A673 (cell line): ENCODE data around the gene KRT72. TPM values are rescaled to one million over a fixed set of nuclear protein-coding genes. Genes with fewer than 3 reads are reported as not detected.

ENCODE experiments used
- BruUV-seq: library from RNA; stranded (reverse); fragments of 400-500 nt; replicated peaks from 2 replicates; lab custom pipeline; 2021; lab: Mats Ljungman, UMichigan
- CTCF ChIA-PET: fragments of 300-600 bp; sonication (Branson Sonifier 250); formaldehyde crosslinking; loops from one replicate; lab custom pipeline; 2022; ENCODE audit warnings: antibody characterized with exemption; lab: Charles Lee
- POLR2A ChIA-PET: fragments of 300-600 bp; sonication (Branson Sonifier 250); formaldehyde crosslinking; loops from one replicate; lab custom pipeline; 2022; ENCODE audit warnings: antibody characterized with exemption; ENCODE audit not compliant: low non-redundant PET; lab: Charles Lee
- DNase-seq: peaks from one replicate; pipeline ENCODE4 v3.0.0-alpha.2; 2015; ENCODE audit warnings: low spot score
- H3K27ac ChIP-seq: fragments of 200-600 bp; sonication (generic); 2 replicates; pipeline ENCODE4 v1.5.1; 2016; ENCODE audit warnings: mixed run types, low read depth, mild to moderate bottlenecking, mixed read lengths, antibody characterized with exemption, low read length; ENCODE audit not compliant: poor library complexity, severe bottlenecking
- H3K27me3 ChIP-seq: fragments of 200-600 bp; sonication (generic); replicated peaks from 2 replicates; pipeline ENCODE4 v1.6.1; 2017; ENCODE audit warnings: mixed run types, low read depth, mild to moderate bottlenecking, mixed read lengths, antibody characterized with exemption, low read length; ENCODE audit not compliant: insufficient read depth, poor library complexity
- H3K36me3 ChIP-seq: fragments of 200-600 bp; sonication (generic); 2 replicates; pipeline ENCODE4 v1.6.1; 2016; ENCODE audit warnings: mixed run types, mild to moderate bottlenecking, mixed read lengths, antibody characterized with exemption, low read length; ENCODE audit not compliant: insufficient read depth, poor library complexity, severe bottlenecking
- H3K4me1 ChIP-seq: fragments of 200-600 bp; sonication (generic); 2 replicates; pipeline ENCODE4 v1.6.1; 2017; ENCODE audit warnings: mixed run types, mild to moderate bottlenecking, mixed read lengths, antibody characterized with exemption, low read length; ENCODE audit not compliant: insufficient read depth, poor library complexity, severe bottlenecking
- H3K4me3 ChIP-seq: fragments of 200-600 bp; sonication (generic); 2 replicates; pipeline ENCODE4 v1.5.1; 2016; ENCODE audit warnings: low read depth, mixed run types, mild to moderate bottlenecking, mixed read lengths, low read length; ENCODE audit not compliant: poor library complexity, severe bottlenecking
- H3K9me3 ChIP-seq: fragments of 200-600 bp; sonication (generic); 2 replicates; pipeline ENCODE4 v1.6.1; 2016; ENCODE audit warnings: mixed run types, low read depth, mild to moderate bottlenecking, mixed read lengths, antibody characterized with exemption, low read length; ENCODE audit not compliant: poor library complexity, severe bottlenecking
- EZH2 ChIP-seq: fragments of 200-600 bp; sonication (generic); IDR thresholded peaks from 2 replicates; pipeline ENCODE4 v1.6.1; 2017; ENCODE audit warnings: borderline replicate concordance, low read depth, mild to moderate bottlenecking, mixed read lengths, antibody characterized with exemption, low read length; ENCODE audit not compliant: poor library complexity, severe bottlenecking
- intact Hi-C: fragments of 100-400 bp; cut with micrococcal nuclease; formaldehyde crosslinking; loops from one replicate; pipeline ENCODE4 v1.10.0; 2022; ENCODE audit not compliant: unreplicated experiment
- total RNA-seq: library from RNA; stranded (reverse); gene quantifications from 2 replicates; pipeline ENCODE4 v1.2.3, GENCODE V29; 2021
- TF ChIP-seq, protein P1 (sequence below): fragments of 300-800, 200-600 bp; sonication (generic); conservative IDR thresholded peaks from 2 replicates; pipeline ENCODE4 v1.5.1; 2017; ENCODE audit warnings: low read depth, mild to moderate bottlenecking, antibody characterized with exemption, low read length, moderate library complexity, mixed read lengths

KRT72 gene
- total RNA-seq, 1 experiment from 2014 or later = not detected

- no peak within 1 kb of the TSS for H3K4me3 ChIP-seq
- peaks cover 10% of the 10 kb centered on the region for H3K4me1 ChIP-seq
- CTCF ChIA-PET = no interaction called here
- no peak for TF ChIP-seq EZH2
- TF ChIP-seq, protein P1, sequence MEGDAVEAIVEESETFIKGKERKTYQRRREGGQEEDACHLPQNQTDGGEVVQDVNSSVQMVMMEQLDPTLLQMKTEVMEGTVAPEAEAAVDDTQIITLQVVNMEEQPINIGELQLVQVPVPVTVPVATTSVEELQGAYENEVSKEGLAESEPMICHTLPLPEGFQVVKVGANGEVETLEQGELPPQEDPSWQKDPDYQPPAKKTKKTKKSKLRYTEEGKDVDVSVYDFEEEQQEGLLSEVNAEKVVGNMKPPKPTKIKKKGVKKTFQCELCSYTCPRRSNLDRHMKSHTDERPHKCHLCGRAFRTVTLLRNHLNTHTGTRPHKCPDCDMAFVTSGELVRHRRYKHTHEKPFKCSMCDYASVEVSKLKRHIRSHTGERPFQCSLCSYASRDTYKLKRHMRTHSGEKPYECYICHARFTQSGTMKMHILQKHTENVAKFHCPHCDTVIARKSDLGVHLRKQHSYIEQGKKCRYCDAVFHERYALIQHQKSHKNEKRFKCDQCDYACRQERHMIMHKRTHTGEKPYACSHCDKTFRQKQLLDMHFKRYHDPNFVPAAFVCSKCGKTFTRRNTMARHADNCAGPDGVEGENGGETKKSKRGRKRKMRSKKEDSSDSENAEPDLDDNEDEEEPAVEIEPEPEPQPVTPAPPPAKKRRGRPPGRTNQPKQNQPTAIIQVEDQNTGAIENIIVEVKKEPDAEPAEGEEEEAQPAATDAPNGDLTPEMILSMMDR = no peak
- H3K27me3 ChIP-seq = no peaks in the 10 kb centered on the region
- POLR2A ChIA-PET = no interaction called here
- no peaks in the 10 kb centered on the region for H3K36me3 ChIP-seq
- DNase-seq = no peak
- H3K27ac ChIP-seq = no peak within 1 kb of the TSS
- no TSS peak for BruUV-seq
- H3K9me3 ChIP-seq = no peaks in the 10 kb centered on the region
- intact Hi-C loops = no loop called here
These were observed 17.0 kb upstream of the KRT72 start, which contains the start of gene KRT73 for GRCh38 chr12:52618216-52618615. Gene KRT73 (minus strand): TSS chr12:52618559. CDS start chr12:52618524, 35 bp downstream.

DNA sequence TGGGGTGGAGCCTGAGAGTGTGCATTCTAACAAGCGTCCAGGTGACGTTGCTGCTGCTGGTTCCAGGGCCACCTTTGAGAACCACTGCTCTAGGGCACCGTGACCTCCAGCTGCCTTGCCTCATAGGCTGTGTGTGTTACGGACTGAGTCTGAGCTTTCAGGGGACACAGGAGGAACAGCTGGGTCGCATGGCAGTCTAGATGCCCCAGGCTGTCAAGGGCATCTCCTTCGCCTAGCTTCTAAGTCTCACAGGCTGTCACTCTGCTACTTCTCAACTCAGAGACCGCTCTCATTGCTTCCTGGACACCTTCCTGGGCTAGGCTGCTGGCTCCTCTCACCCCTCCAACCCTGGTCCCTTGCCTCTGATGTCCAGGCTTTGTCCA, 16.1 kb upstream of the KRT72 start:
- POLR2A ChIA-PET = no interaction called here
- H3K9me3 ChIP-seq = no peaks in the 10 kb centered on the region
- intact Hi-C loops = no loop called here
- H3K4me3 ChIP-seq = no peak overlapping the region
- no peak for DNase-seq
- peaks cover 10% of the 10 kb centered on the region for H3K4me1 ChIP-seq
- CTCF ChIA-PET = no interaction called here
- no TSS peak for BruUV-seq
- H3K36me3 ChIP-seq = no peaks in the 10 kb centered on the region
- TF ChIP-seq EZH2 = no peak
- TF ChIP-seq, protein P1 = no peak
- H3K27ac ChIP-seq = no peak overlapping the region
- no peaks in the 10 kb centered on the region for H3K27me3 ChIP-seq

DNA sequence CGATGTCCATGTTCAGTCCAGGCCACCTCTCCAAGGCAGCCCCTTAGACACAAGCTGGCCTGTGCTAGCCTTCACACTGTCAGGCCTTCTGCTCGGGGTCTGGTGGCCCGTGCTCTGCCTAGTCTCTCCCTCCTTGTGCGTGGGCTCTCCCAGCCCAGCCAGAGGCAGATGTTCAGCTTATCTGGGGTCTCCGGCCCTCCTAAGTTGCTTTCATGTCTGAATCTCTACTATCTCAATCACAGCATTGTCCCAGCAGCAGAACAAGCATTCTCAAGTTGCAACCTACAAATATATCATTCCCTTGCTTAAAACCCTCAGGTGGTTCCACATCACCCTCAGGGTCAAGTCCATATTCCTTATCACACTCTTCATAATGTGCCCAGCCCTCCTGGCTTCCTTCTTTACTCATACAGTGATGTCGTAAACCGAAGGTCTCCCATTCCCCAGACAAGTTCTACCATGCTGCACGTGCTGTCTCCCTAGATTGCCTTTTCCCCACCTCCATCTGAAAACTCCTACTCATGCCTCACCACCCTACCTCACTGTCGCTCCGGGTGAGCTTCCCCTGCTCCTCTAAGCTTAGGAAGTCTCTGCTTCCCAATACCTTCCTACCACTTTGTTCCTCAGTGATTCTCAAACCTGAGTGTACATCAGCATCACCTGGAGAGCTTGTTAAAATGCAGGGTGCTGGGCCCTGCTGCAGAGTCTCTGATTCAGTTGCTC, 15.6 kb upstream of the KRT72 start:
- TF ChIP-seq, protein P1 = no peak
- TF ChIP-seq EZH2 = no peak
- Histone ChIP-seq H3K4me3 (no peak overlapping the region), H3K9me3 (no peaks in the 10 kb centered on the region), H3K36me3 (no peaks in the 10 kb centered on the region), H3K4me1 (peaks cover 10% of the 10 kb centered on the region), H3K27me3 (no peaks in the 10 kb centered on the region), H3K27ac (no peak overlapping the region)
- DNase-seq = no peak
- POLR2A ChIA-PET = no interaction called here
- CTCF ChIA-PET = no interaction called here
- intact Hi-C loops = no loop called here
- BruUV-seq = no TSS peak
